Measurements from ENCODE around the gene CEP55. TPM values are rescaled to one million over a fixed set of nuclear protein-coding genes. Genes with fewer than 3 reads are reported as not detected.

CEP55 gene
- total and polyA plus RNA-seq, 2 experiments from 2014 or later: 14.9 to 21.5 TPM

DNA sequence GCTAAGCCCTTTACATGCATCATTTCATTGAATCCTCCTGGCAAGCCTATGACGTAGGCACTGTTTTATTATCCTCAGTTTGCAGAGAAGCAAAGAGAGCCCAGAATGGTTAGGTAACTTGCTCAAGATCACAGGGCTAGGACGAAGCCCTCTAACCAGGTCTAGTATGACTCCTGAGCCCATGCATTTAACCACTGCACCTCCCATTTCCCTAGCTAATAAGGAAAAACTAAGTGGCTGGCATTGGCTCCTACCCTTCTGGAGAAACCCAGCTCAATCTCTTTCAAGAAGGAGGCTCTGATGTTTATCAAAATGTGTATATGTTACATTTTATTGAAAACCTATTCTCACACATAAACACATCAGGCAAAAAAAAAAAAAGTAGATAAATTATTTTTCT lies 34.0 kb upstream of the CEP55 start:
- in situ Hi-C loops (cut with MboI): no loop called here
- peak overlapping the region; percentile 85 for H3K9ac ChIP-seq

DNA sequence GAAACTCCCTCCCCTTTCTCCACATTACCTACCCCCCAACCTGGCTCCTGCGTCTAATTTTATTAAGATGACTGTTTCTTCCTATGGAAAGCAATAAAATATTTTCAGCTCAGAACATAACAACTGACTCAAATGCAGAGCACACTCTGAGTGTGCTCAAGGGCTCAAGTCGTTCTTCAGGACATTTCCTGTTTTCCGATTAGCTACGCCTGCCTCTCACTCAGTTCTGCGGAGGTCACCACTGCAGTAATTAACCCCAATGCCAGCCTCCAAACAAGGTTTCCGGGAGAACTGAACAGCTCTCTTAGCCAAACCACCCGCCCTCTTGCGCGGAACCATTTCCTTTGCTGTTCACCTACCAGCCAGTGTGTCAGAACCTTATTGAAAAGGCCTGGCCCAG lies 33.5 kb upstream of the CEP55 start:
- H3K4me1 ChIP-seq (ENCODE audit: insufficient read depth): peaks cover 87% of the 10 kb centered on the region
- peak overlapping the region; percentile 85 for H3K9ac ChIP-seq
- no peaks in the 10 kb centered on the region for H3K27me3 ChIP-seq (replicated peaks; ENCODE audit: insufficient read depth)
- peak; percentile 69 for DNase-seq
- in situ Hi-C loops (cut with MboI): no loop called here
- peaks cover 81% of the 10 kb centered on the region for H3F3A ChIP-seq (ENCODE audit: insufficient read depth)
- H3K4me3 ChIP-seq: 0 out of 2 replicates have a peak overlapping the region, but pooled peaks have one; percentile 13
- peaks cover 12% of the 10 kb centered on the region; the same call in 1 of the 2 replicates for H3K36me3 ChIP-seq (ENCODE audit: low read depth)
- peaks cover 75% of the 10 kb centered on the region for H3K79me2 ChIP-seq (ENCODE audit: insufficient read depth)
- H4K20me1 ChIP-seq (ENCODE audit: insufficient read depth): no peaks in the 10 kb centered on the region
- H2AFZ ChIP-seq: no peak overlapping the region
- WGBS, 2 experiments (ENCODE audit: low coverage in 1 of 2, low lambda C conversion rate in 2 of 2, missing lambda C conversion rate in 2 of 2): 34 to 35% methylated on average over 9 of the region's 9 CpGs
- H3K4me2 ChIP-seq (ENCODE audit: unreplicated experiment): peak overlapping the region; percentile 48
- no peaks in the 10 kb centered on the region for H3K9me3 ChIP-seq (ENCODE audit: low read depth)
- H3K27ac ChIP-seq: peak overlapping the region; percentile 99
- no peaks in the 10 kb centered on the region for H3K9me2 ChIP-seq (ENCODE audit: insufficient read depth)
- TF ChIP-seq EZH2 (IDR thresholded peaks at IDR 0.05; ENCODE audit: insufficient read depth, poor library complexity, severe bottlenecking): no peak
- no peak for TF ChIP-seq EZH2phosphoT487 (IDR thresholded peaks at IDR 0.05; ENCODE audit: insufficient read depth, low read depth)

More for the DNA sequence above, 34.0 kb upstream of the CEP55 start:
- Histone ChIP-seq H3F3A (ENCODE audit: insufficient read depth) (peaks cover 83% of the 10 kb centered on the region), H3K4me2 (ENCODE audit: unreplicated experiment) (peak overlapping the region; percentile 48), H3K4me1 (ENCODE audit: insufficient read depth) (peaks cover 88% of the 10 kb centered on the region), H3K27me3 (replicated peaks; ENCODE audit: insufficient read depth) (no peaks in the 10 kb centered on the region), H3K79me2 (ENCODE audit: insufficient read depth) (peaks cover 76% of the 10 kb centered on the region), H3K4me3 (no peak overlapping the region), H2AFZ (no peak overlapping the region), H4K20me1 (ENCODE audit: insufficient read depth) (no peaks in the 10 kb centered on the region), H3K9me2 (ENCODE audit: insufficient read depth) (no peaks in the 10 kb centered on the region), H3K9me3 (ENCODE audit: low read depth) (no peaks in the 10 kb centered on the region), H3K36me3 (ENCODE audit: low read depth) (peaks cover 12% of the 10 kb centered on the region; the same call in 1 of the 2 replicates), H3K27ac (peak overlapping the region; percentile 99)
- 44 to 50% methylated on average over 2 of the region's 2 CpGs for WGBS, 2 experiments (ENCODE audit: low coverage in 1 of 2, low lambda C conversion rate in 2 of 2, missing lambda C conversion rate in 2 of 2)
- peak; percentile 34 for DNase-seq
- TF ChIP-seq EZH2 (IDR thresholded peaks at IDR 0.05; ENCODE audit: insufficient read depth, poor library complexity, severe bottlenecking) (no peak), EZH2phosphoT487 (IDR thresholded peaks at IDR 0.05; ENCODE audit: insufficient read depth, low read depth) (no peak)

DNA sequence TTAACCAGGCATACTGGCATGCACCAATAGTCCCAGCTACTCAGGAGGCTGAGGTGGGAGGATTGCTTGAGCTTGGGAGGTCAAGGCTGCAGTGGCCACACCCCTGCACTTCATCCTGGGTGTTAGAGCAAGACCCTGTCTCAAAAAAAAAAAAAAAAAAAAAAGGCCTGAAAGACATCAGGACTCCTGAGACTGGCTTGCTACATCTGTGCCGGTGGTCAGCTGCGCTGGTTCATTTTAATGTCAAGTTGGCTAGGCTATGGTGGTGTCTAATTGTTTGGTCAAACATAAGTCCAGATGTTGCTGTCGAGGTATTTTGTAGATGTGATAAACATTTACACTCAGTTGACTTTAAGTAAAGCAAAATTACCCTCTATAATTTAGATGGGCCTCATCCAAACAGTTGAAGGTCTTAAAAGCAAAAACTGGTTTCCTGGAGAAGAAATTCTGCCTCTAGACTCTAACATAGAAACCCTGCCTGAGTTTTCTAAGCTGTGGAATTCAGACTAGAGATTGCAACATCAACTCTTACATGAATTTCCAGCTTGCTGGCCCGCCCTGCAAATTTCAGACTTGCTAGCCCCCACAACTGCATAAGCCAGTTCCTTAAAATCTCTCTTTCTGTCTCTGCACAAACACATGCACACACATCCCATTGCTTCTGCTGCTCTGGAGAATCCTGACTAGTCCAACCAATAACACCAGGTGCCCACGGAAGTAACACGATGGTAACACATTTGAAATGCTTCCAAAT lies 32.5 kb upstream of the CEP55 start:
- H3K9me3 ChIP-seq (ENCODE audit: low read depth): no peaks in the 10 kb centered on the region
- no peaks in the 10 kb centered on the region for H3K27me3 ChIP-seq (replicated peaks; ENCODE audit: insufficient read depth)
- DNase-seq: peak; percentile 89
- peaks cover 88% of the 10 kb centered on the region for H3K4me1 ChIP-seq (ENCODE audit: insufficient read depth)
- peak overlapping the region; percentile 23 for H3K4me3 ChIP-seq
- H3K36me3 ChIP-seq (ENCODE audit: low read depth): peaks cover 12% of the 10 kb centered on the region; the same call in 1 of the 2 replicates
- no peak overlapping the region for H2AFZ ChIP-seq
- peak overlapping the region; percentile 85 for H3K9ac ChIP-seq
- TF ChIP-seq EZH2phosphoT487 (IDR thresholded peaks at IDR 0.05; ENCODE audit: insufficient read depth, low read depth) (no peak), EZH2 (IDR thresholded peaks at IDR 0.05; ENCODE audit: insufficient read depth, poor library complexity, severe bottlenecking) (no peak)
- peaks cover 84% of the 10 kb centered on the region for H3F3A ChIP-seq (ENCODE audit: insufficient read depth)
- 4 to 5% methylated on average over 6 of the region's 6 CpGs for WGBS, 2 experiments (ENCODE audit: low coverage in 1 of 2, low lambda C conversion rate in 2 of 2, missing lambda C conversion rate in 2 of 2)
- H3K27ac ChIP-seq: peak overlapping the region; percentile 99
- in situ Hi-C loops (cut with MboI): no loop called here
- H3K4me2 ChIP-seq (ENCODE audit: unreplicated experiment): peak overlapping the region; percentile 68
- no peaks in the 10 kb centered on the region for H4K20me1 ChIP-seq (ENCODE audit: insufficient read depth)
- peaks cover 79% of the 10 kb centered on the region for H3K79me2 ChIP-seq (ENCODE audit: insufficient read depth)
- no peaks in the 10 kb centered on the region for H3K9me2 ChIP-seq (ENCODE audit: insufficient read depth)

DNA sequence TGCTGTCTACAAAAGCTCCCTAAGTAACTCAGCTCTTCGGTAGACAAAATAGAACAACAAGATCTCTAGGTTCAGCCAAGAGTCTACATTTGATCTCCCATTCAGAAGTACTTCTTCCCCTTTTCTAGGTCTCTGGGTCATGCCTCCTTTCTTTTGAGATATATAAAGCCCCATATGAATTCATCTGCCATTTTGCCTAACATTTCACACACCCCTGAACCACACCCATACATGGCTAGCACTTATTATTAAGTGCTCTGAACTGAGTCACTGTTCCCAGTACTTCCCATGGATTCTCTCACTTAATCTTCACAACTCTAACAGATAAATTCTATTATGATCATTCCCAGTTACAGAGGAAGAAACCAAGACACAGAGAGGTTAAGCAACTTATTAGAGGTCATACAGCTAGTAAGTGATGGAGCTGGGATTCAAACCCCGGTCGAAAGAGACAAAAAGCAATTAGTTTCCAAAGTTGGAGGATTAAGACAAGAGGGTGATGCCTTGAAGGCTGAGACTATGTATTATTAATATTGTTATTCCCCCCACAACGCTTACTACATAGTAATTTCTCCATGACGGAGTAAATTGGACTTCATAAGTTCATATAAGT lies 31.5 kb upstream of the CEP55 start:
- in situ Hi-C loops (cut with MboI): no loop called here
- no peak for TF ChIP-seq EZH2phosphoT487 (IDR thresholded peaks at IDR 0.05; ENCODE audit: insufficient read depth, low read depth)
- TF ChIP-seq EZH2 (IDR thresholded peaks at IDR 0.05; ENCODE audit: insufficient read depth, poor library complexity, severe bottlenecking): no peak
- no peaks in the 10 kb centered on the region for H3K27me3 ChIP-seq (replicated peaks; ENCODE audit: insufficient read depth)
- H3K27ac ChIP-seq: peak overlapping the region; percentile 99
- peaks cover 10% of the 10 kb centered on the region; the same call in 1 of the 2 replicates for H3K36me3 ChIP-seq (ENCODE audit: low read depth)
- peak overlapping the region; percentile 68 for H3K4me2 ChIP-seq (ENCODE audit: unreplicated experiment)
- DNase-seq: peak; percentile 80
- peak overlapping the region; percentile 23 for H3K4me3 ChIP-seq
- peaks cover 84% of the 10 kb centered on the region for H3F3A ChIP-seq (ENCODE audit: insufficient read depth)
- H3K9ac ChIP-seq: peak overlapping the region; percentile 85
- 57% methylated on average over 5 of the region's 5 CpGs for WGBS, 2 experiments (ENCODE audit: low coverage in 1 of 2, low lambda C conversion rate in 2 of 2, missing lambda C conversion rate in 2 of 2)
- H3K9me2 ChIP-seq (ENCODE audit: insufficient read depth): no peaks in the 10 kb centered on the region
- H2AFZ ChIP-seq: no peak overlapping the region
- H3K9me3 ChIP-seq (ENCODE audit: low read depth): no peaks in the 10 kb centered on the region
- H3K4me1 ChIP-seq (ENCODE audit: insufficient read depth): peaks cover 88% of the 10 kb centered on the region
- H4K20me1 ChIP-seq (ENCODE audit: insufficient read depth): no peaks in the 10 kb centered on the region
- peaks cover 80% of the 10 kb centered on the region for H3K79me2 ChIP-seq (ENCODE audit: insufficient read depth)
